Ascending aorta (tissue), 2 donors: ENCODE measurements around the gene PCNX3. TPM values are rescaled to one million over a fixed set of nuclear protein-coding genes. Genes with fewer than 3 reads are reported as not detected.
"Not testable (repeated sequence)": the region's sequence is repeated elsewhere in the genome, so short reads cannot be mapped to it uniquely, and the experiment has no call there.

Experiments
- DNase-seq, 2 donors: peaks; one replicate each; pipeline ENCODE4 v3.0.0-alpha.2; 2019; ENCODE audit warnings: low spot score in 2 of 2
- H3K27ac ChIP-seq, 2 donors: fragments of 200-600 bp; sonication (generic); one replicate each; pipeline ENCODE4 v1.5.1; 2016 to 2017; ENCODE audit warnings: mild to moderate bottlenecking in 1 of 2
- H3K27me3 ChIP-seq: fragments of 200-600 bp; sonication (generic); one replicate; pipeline ENCODE4 v1.5.1; 2017
- H3K36me3 ChIP-seq, 2 donors: fragments of 200-600 bp; sonication (generic); one replicate each; pipeline ENCODE4 v1.5.1; 2016
- H3K4me1 ChIP-seq, 2 donors: fragments of 200-600 bp; sonication (generic); one replicate each; pipeline ENCODE4 v1.5.1; 2016 to 2017; ENCODE audit warnings: mild to moderate bottlenecking in 1 of 2
- H3K4me3 ChIP-seq, 2 donors: fragments of 200-600 bp; sonication (generic); one replicate each; pipeline ENCODE4 v1.5.1; 2016 to 2017; ENCODE audit warnings: mild to moderate bottlenecking in 1 of 2
- H3K9me3 ChIP-seq, 2 donors: fragments of 200-600 bp; sonication (generic); one replicate each; pipeline ENCODE4 v1.5.1; 2016
- intact Hi-C: fragments of 100-400 bp; cut with DNase I; formaldehyde crosslinking; loops from one replicate; pipeline ENCODE4 v1.15.1; 2023
- total RNA-seq: library from RNA; depleted of rRNA; stranded (reverse); fragments of >200 nt; gene quantifications from one replicate; pipeline ENCODE4 v1.1.0, GENCODE V29; 2016
- TF ChIP-seq, protein P1 (sequence below), 3 experiments: fragments of 200-600 bp in 2 of 3; fragments of 450-650 bp in 1 of 3; sonication (generic) in 2 of 3; IDR thresholded peaks; one replicate each; pipeline ENCODE4 v1.5.1; 2016 to 2019; ENCODE audit warnings: antibody characterized with exemption in 3 of 3, mild to moderate bottlenecking in 1 of 3, moderate library complexity in 1 of 3

PCNX3 gene
- total RNA-seq, 1 donor from 2014 or later = 181 TPM

DNA sequence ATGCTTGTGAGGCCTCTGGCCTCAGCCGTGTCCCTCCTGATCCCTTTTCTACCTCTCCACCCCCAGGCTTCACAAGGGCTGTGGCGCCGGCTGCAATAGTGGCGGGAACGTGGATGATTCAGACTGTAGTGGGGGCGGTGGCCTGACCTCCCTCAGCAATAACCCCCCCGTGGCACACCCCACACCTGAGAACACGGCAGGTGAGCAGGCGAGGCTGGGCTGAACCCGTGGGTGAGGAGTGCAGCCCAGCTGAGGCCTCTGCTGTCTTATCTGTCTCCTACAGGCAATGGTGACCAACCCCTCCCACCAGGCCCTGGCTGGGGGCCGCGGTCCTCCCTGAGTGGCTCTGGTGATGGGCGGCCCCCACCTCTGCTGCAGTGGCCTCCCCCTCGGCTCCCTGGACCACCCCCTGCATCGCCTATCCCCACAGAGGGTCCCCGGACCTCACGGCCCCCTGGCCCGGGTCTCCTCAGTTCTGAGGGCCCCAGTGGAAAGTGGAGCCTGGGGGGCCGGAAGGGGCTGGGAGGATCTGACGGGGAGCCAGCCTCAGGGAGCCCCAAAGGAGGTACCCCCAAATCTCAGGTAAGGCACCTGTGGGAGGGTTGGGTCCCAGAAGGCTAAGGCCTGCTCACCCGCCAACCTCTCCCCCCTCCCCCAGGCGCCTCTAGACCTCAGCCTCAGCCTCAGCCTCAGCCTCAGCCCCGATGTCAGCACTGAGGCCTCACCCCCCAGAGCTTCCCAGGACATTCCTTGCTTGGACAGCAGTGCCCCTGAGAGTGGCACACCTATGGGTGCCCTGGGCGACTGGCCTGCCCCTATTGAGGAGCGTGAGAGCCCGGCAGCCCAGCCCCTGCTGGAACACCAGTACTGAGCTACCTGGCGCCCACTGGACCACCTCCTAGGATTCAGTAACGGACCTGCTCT lies 20.8 kb downstream of the PCNX3 start:
- Histone ChIP-seq H3K27me3 (no peaks in the 10 kb centered on the region), H3K27ac (no peak overlapping the region), H3K9me3 (no peaks in the 10 kb centered on the region), H3K36me3 (peaks cover 42 to 49% of the 10 kb centered on the region in 2 donors), H3K4me1 (peaks cover 2 to 10% of the 10 kb centered on the region in 2 donors), H3K4me3 (no peak overlapping the region)
- TF ChIP-seq, protein P1, sequence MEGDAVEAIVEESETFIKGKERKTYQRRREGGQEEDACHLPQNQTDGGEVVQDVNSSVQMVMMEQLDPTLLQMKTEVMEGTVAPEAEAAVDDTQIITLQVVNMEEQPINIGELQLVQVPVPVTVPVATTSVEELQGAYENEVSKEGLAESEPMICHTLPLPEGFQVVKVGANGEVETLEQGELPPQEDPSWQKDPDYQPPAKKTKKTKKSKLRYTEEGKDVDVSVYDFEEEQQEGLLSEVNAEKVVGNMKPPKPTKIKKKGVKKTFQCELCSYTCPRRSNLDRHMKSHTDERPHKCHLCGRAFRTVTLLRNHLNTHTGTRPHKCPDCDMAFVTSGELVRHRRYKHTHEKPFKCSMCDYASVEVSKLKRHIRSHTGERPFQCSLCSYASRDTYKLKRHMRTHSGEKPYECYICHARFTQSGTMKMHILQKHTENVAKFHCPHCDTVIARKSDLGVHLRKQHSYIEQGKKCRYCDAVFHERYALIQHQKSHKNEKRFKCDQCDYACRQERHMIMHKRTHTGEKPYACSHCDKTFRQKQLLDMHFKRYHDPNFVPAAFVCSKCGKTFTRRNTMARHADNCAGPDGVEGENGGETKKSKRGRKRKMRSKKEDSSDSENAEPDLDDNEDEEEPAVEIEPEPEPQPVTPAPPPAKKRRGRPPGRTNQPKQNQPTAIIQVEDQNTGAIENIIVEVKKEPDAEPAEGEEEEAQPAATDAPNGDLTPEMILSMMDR (IDR thresholded peaks at IDR 0.05) = no peak
- intact Hi-C loops = no loop called here
- no peak for DNase-seq

DNA sequence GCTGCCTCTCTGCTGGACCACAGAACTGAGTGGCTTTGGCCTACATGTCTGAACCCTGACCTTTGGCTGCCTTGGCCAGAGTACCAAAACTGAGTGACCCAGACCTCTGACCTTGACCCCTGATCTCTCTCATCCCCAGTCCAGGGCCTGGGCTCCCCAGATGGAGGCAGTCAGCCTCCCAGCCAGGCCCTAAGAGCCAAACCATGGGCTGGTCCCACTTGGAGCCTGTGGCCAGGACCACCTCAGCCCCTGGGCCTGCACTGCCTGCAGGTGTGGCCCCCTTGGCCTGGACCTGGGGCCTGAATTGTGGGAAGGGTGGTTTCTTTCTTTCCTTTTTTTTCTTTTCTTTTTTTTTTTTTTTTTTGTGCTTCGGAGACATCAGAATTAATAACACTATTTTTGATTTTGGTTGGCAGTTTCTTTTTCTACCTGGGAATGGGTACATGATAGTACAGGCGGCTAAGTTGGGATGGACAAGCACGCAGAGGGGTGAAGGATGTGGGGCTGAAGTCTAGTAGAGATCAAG lies 21.5 kb downstream of the PCNX3 start:
- intact Hi-C loops = no loop called here
- no peaks in the 10 kb centered on the region for H3K9me3 ChIP-seq
- H3K27ac ChIP-seq = peak overlapping the region; percentile 11 to 84
- no peak for DNase-seq
- H3K27me3 ChIP-seq = no peaks in the 10 kb centered on the region
- TF ChIP-seq, protein P1 (IDR thresholded peaks at IDR 0.05) = no peak
- no peak overlapping the region for H3K4me3 ChIP-seq
- peaks cover 35 to 46% of the 10 kb centered on the region in 2 donors for H3K36me3 ChIP-seq
- peaks cover 2 to 10% of the 10 kb centered on the region in 2 donors for H3K4me1 ChIP-seq

DNA sequence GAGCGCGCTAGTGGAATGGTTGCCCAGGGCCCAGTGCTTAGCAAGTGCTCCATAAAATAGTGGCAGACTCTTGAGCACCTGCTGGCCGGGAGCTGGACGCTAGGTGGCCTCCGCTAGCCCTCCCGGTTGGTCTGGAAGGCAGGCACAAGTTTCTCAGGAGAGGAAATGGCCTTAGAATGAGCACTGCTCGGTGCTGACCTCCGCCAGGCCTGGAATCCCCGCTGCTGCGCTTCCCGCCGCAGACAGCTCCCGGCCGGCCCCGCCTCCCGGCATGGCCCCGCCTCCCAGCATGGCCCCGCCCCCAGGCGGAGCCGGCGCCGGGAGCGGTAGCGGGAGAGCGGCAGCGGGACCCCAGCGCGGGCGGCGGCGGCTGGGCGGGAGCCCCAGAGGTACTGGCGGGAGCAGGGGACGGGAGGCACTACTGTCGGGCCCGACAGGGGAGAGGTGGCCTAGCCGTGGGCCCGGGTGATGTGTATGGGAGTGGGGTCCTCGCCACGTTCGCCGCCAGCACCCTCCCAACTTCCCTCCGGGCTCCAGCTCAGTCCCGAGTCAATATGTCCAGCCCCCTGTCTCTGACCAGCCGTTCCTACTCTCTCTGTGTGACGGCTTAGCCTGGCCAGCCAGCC lies 22.3 kb downstream of the PCNX3 start, which contains the start of gene SIPA1:
Gene SIPA1, plus strand, starts transcription at position 308 of the 626 bp plus-strand sequence. CDS start 2,821 bp downstream, outside the sequence.
- Histone ChIP-seq H3K27me3 (no peaks in the 10 kb centered on the region), H3K4me3 (peak within 1 kb of the TSS; percentile 53 to 84), H3K4me1 (peaks cover 2 to 10% of the 10 kb centered on the region in 2 donors), H3K9me3 (no peaks in the 10 kb centered on the region), H3K27ac (peak within 1 kb of the TSS; percentile 71 to 84), H3K36me3 (peaks cover 31 to 44% of the 10 kb centered on the region in 2 donors)
- intact Hi-C loops = loop anchor here (1.0 kb wide), 1 partner anchor 14 kb away; no protein-coding TSS in a partner anchor
- peak in 1 of 2 donors; percentile 84 for DNase-seq
- TF ChIP-seq, protein P1 (IDR thresholded peaks at IDR 0.05) = peak in 2 of 3 experiments; percentile 6 to 34

DNA sequence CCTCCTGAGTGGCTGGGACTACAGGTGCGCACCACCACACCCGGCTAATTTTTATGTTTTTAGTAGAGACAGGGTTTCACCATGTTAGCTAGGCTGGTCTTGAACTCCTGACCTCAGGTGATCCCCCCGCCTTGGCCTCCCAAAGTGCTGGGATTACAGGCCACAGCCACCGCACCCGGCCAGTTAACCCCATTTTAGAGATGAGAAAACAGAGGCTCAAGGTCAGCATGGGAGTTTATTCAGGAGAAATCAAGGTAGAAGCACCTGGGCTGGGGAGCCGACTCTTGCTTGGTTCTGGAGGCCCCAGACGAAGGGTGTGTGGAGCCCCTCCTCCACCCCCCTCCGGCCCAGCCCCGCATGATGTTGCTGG lies 23.6 kb downstream of the PCNX3 start:
- H3K27me3 ChIP-seq, H3K4me1 ChIP-seq, H3K9me3 ChIP-seq, intact Hi-C loops, DNase-seq: not testable (repeated sequence)
- peaks cover 26 to 35% of the 10 kb centered on the region in 2 donors for H3K36me3 ChIP-seq
- H3K27ac ChIP-seq = peak overlapping the region; percentile 71 to 84
- H3K4me3 ChIP-seq = peak overlapping the region in 1 of 2 donors; percentile 84

DNA sequence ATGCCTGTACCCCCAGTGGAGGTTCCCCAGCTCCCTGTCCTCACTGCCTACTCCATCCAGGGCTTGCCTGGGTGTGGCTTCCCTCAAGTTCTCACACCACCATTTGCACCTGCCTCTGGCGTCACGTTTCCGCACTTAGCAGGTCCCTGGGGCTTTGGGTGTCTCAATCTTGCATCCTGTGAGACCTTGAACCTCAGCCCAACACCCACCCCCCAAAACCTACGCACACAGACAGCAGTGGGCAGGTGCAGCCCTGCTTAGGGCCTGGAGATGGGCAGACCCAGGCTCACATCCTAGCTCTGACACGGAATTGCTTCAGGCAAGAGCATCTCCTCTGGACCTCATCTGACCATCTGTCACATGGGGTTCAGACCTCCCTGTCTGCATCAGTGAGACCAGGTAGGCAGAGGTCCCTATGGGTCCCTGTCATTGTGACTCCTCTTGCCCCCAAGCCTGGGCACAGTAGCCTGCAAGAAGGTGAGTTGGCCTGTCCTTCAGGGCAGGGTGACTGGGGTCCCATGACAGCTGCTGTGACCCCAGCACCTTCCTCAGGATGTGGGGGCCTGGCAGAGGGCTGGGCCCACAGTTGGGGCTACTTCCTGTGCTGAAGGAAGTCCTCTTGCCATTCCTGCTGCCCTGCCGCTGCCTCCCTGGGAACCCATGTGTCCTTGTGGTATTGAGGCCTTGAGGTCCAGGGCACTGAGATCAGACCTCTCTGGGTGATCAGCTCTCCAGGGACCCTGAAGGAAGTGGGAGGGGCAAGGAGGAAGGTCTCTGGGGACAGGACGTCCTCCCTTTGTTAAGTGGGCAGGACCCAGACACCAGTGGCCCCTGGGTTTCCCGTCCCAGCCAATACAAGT lies 24.3 kb downstream of the PCNX3 start:
- TF ChIP-seq, protein P1 (IDR thresholded peaks at IDR 0.05) = no peak
- intact Hi-C loops = no loop called here
- H3K27ac ChIP-seq = peak overlapping the region; percentile 35 to 68
- no peak for DNase-seq
- H3K4me1 ChIP-seq = peaks cover 2 to 10% of the 10 kb centered on the region in 2 donors
- no peaks in the 10 kb centered on the region for H3K27me3 ChIP-seq
- H3K9me3 ChIP-seq = no peaks in the 10 kb centered on the region
- peak overlapping the region in 1 of 2 donors; percentile 84 for H3K4me3 ChIP-seq
- H3K36me3 ChIP-seq = peaks cover 19 to 29% of the 10 kb centered on the region in 2 donors
